Stimulated activated CD4-positive, alpha-beta T cell treated with anti-CD3 and anti-CD28 coated beads, Interleukin-1b, Interleukin-23, amount 100 ng/mL, for 1 hour (primary cell): ENCODE data around the gene SOX21.
"Not testable (repeated sequence)": the region's sequence is repeated elsewhere in the genome, so short reads cannot be mapped to it uniquely, and the experiment has no call there.

Experiments used
- DNase-seq, 2 donors: peaks; one replicate each; pipeline ENCODE4 v3.0.0-alpha.2; 2020; ENCODE audit warnings: low read depth in 2 of 2

Gene SOX21

DNA sequence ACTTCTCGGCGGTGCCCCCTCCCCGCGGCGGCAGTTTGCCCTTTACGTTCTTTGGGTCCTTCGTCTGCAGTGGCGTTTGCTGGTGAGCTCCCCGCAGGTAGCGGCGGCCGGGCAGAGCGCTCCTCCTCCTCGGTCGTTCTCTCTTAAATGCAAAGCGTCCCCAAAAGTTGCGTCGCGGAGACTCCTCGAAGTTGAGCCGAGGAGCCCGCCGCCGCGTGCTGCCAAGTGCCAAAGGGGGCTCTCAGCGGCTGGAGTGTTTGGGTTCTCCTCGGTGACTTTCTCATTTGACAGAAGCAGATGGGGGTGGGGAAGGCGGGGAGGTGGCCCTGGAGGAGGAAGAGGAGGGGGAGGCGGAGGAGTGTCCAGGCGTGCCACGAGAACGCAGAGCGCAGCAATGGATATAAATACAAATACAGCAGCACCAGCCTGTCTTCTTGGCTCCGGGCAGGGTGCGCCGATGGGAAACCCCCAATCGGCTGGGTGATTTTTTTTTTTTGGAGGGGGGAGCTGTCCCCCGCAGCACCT lies at the start of gene SOX21:
SOX21 (minus strand) TSS at position 259 of the 525 bp plus-strand sequence. CDS start 496 bp downstream, outside the sequence.
- DNase-seq = no peak

DNA sequence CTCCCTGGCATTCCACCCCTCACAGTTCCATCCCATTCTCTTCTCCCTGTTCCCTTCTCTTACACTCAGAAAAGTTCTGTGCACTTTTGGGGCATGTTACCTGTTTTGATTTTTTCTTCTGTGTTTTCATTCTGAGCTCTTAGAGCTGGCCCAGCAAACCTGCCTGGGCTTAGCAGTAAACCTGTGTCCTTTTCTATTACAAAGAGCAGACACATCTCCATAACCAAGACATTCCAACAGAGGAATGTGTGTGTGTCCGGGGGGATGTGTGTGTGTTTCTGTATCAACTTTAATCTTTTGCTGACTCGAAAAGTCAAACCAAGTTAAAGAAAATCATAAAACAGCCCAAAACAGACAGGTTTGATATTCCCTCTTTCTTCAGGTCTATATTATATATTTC lies 49.1 kb upstream of the SOX21 start:
- DNase-seq = no peak

DNA sequence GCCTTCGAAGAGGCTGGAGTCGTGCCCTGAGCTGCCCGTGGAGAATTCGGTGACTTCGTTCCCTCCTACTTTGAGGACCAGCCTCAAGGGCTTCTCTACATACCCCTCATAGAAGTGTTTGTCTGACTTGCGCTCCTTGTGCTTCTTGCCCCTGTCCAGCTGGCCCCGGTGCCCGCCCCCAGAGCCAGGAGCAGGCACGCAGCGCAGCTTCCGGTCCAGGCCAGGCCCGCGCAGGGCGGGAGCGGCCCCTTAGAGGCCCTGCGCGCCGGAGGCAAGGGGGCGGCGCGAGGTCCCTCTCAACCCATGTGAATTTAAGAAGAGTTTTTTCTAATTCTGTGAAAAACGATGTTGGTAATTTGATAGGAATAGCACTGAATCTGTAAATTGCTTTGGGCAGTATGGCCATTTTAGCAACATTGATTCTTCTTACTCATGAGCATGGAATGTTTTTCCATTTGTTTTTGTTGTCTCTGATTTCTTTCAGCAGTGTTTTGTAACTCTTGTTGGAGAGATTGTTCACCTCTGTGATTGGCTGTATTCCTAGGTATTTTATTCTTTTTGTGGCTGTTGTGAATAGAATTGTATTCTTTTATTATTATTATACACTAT lies 46.9 kb upstream of the SOX21 start:
- DNase-seq = no peak

DNA sequence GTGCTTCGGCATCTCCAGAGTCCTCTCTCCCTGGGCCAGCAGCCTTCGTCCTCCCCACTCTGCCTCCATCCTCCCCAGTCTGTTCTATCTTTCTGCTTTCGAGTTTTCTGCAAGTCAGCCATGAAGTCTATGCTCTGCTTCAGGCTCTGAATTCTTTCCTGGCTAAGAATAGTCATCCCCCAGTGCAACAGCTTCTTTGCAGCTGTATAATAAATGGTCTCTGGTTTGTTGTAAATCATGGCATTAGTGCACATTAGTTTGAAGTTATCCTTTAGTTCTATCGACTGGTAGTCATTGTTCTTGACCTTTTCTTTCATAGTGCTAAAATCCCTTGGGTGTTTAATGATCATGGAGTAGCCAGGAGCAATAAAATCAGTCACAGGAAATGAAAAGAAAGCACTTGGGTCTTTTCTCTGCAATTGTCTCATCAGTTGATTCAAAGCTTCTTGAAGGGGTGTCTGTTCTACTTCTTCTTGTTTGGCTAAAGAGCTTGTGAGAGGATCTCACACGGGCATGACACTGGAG lies 46.2 kb upstream of the SOX21 start:
- no peak for DNase-seq

DNA sequence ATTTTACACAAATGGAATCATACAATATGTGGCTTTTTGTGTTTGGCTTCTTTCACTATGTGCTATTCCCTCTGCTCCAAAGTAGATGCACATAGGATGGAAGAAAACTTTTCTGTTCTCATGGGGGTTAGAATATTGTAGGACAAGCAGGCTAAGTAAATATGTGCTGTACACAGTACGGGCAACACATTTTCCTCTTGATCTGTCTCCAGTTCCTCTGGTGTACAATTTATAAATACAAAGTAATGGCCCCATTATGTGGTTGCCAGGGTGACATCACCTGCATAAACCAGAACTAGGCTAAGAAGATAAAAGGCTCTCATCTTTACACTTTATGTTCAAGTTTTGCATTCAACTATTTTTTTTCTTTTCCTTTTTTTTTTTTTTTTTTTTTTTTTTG lies 41.0 kb upstream of the SOX21 start:
- DNase-seq = no peak

DNA sequence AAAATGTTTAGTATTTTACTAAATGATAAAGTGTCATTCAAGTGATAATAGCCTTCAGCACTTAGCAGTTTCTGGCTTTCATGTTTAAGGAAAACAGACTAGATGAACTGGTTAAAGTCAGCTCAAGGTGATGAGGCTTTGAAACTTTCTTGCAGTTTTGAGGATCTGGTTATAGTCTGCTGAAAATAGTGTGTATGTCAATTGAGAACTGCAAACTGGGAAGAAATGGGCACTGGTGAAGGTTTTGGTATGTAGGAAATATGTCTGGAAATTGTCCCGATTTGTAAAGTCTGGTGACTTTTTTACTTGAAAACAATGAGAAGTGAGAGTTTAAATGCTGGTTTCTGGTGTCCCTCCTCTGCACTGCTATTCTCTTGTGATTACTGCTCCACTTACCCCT lies 36.8 kb upstream of the SOX21 start:
- no peak for DNase-seq

DNA sequence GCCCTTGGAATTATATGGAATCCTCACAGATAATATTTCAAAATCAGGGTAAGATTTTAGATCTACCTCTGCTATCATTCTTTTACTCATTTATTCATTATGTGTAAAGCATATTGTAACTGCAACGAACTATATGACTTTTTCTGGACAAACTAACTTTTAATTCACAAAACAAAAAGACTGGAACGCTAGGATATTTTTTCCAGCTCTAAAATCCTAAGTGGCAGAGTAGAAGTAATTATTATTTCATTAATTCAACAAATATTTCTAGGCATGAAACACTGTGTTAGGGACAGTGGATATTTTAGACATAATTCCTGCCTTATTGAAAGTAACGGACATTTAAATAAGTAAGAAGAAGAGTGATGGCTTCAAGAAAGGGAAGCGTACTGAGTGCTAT lies 26.9 kb upstream of the SOX21 start:
- DNase-seq = no peak

DNA sequence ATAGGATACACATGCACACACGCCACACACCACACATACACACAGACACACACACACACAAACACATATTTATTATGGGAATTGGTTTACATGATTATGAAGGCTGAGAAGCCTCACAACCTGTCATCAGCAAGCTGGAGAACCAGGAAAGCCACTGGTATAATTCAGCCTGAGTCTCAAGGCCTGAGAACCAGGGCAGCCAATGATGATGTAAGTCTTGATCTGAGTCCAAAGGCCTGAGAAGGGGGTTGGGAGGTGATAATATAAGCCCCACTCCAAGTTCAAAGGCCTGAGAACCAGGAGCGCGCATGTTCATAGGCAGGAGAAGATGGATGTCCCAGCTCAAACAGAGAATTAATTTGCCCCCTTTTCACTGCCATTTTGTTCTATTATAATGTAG lies 18.7 kb upstream of the SOX21 start:
- no peak for DNase-seq

DNA sequence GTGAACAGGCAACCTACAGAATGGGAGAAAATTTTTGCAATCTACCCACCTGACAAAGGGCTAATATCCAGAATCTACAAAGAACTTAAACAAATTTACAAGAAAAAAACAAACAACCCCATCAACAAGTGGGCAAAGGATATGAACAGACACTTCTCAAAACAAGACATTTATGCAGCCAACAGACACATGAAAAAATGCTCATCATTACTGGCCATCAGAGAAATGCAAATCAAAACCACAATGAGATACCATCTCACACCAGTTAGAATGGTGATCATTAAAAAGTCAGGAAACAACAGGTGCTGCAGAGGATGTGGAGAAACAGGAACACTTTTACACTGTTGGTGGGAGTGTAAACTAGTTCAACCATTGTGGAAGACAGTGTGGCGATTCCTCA lies 17.6 kb upstream of the SOX21 start:
- DNase-seq = not testable (repeated sequence)

DNA sequence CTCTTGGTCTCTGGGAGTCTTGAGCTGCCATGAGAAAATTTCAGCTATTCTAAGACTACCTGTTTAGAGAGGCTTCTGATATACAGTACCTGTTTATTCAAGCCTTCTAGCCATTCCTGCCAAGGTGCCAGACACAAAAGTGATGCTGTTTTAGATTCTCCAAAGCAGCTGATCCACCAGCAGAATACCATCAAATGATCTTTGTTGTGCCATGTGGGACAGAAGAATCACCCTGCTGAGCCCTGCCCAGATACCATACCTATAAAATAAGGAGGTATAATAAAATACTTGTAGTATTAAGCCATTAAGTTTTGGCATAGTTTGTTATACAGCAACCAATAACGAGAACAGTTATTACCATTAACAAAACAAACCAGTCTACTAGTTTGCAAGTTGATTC lies 14.1 kb upstream of the SOX21 start:
- no peak for DNase-seq

DNA sequence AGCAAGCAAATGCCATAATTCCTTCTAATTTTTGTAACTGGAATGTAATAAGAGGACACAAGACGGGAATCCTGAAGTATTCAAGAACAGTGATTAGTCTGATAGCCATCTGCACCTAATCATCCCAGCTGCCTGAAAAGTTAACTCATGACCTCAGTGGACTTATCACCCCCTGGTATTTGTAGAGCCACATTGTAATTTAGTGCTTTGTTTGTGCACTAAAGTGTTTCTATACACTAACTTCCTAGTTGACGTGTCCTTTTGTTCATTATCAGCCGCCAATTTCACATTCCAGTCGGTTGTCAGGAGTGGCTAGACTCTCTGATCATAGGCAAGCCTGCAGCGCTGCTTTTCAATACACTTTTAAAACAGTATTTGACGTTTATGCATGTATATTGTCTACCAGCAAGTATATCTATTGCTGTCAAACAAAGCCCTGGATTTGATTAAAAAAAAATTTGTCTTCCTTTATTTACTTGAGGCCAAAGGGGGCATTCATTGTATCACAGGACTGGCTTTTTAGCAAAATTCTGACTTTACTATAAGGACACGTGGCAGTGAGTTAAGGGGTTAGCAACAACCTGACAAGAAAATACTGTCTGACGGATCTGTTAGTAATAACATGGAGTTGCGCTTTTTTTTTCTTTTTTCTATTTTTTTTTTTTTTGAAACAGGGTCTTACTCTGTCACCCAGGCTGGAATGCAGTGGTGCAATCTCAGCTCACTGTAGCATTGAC lies 10.4 kb upstream of the SOX21 start:
- no peak for DNase-seq

DNA sequence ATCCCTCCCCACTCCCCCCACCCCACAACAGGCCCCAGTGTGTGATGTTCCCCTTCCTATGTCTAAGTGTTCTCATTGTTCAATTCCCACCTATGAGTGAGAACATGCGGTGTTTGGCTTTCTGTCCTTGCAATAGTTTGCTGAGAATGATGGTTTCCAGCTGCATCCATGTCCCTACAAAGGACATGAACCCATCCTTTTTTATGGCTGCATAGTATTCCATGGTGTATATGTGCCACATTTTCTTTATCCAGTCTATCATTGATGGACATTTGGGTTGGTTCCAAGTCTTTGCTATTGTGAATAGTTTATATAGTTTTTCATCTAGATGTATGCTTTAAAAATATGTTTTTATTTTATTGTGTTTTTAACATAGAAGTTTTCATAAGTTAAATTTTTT lies 6.4 kb upstream of the SOX21 start:
- DNase-seq = not testable (repeated sequence)

DNA sequence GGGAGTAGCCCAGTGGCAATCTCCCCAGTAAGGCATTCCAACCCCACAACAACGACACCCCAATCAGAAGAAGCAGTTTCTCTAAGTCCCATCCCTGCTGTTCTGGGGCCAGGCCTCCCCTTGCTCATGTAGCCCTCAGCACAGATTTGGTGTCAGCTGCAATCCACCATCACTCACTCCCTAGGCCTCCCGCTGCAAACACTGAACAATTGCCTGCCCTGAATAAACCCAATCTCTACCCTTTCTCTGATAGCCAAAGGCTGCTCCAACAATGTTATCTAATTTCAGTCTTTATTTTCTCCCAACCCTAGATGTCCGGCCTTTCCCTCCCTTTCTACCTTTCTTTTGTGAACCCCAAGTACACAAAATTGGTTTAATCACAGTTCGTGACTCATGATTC lies 5.6 kb upstream of the SOX21 start:
- DNase-seq = no peak

DNA sequence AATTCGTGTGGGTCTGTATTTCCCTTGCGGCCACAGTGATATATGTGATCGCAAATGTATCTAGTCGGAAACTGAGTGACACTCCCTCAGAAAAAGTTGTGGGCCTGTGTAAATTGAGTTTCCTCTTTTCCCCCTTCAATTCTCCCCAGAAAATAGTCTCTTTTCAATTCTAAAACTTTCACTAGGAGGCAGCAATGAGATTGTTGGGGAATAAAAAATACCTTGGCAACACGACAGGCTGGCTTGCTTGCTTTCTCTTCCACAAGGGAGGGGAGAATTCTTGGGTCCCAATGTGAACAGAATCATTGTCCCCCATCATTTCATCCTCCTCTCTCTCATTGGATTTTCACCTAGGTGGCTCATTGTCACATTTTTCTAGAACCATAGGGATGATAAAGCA lies 3.7 kb upstream of the SOX21 start:
- DNase-seq = no peak

DNA sequence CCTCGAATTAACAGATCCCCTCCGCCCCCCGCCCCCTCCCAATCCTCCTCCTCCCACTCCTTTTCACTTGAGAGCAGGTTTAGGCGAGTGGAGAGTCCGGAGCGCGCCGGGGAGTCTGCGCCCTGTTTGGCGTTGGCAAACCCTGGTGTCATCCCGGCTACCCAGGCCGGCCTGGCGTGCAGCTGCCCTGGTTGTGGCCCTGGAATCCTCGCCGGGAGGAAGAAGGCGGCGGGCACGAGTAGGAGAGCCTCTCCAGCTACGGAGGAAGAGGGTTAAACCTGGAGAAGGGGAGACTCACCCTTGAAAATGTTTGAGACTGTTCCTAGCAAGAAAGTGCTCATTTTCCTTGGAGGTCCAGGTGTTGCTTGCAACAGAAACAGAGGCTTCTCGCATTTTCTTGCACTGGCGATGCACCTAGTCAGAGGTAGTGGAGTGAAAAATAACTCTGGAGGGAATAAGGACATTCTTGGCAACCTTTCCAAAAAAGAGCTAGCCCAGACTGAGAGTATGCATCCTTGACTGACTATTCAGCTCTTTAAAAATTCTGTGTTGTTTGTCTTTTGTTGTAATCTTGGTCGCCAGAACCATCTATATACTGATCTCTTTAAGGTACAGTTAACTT lies 1.3 kb upstream of the SOX21 start:
- no peak for DNase-seq

DNA sequence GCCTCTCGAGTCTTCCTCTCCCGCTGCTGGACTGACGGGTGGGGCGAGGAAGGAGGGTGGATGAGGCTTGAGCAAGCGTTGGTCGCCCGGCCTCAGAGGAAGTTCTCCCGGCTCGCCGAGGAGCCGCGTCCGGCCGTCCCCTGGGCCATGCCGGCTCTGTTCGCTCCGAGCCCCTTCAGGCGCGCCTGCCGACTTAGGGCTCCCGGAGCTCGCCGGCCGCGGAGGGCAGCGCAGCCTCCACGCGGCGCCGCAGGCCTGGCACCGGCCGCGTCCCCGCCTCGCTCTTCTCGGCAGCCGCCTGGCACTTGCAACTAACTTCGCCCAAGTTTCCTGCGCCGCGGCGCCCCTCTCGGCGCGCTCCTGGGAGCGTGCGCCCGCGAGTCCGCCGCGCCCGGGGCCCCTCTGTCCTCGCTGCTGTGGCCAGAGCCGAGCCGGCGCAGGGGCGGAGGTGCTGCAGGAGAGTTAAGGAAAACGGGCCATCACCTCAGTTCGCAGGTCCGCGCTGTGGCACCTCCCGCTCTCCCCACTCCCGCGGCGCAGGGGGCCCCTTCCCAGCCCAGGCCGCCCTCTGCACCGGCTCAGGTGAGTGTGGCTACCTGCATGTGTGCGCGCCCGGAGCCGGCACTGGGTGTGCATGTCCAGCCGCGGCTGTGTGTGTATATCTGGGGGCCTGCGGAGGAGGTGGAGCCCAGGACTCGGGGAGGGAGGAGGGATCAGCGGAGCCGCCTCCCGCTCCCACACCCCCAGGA lies 641 bp upstream of the SOX21 start:
- DNase-seq = no peak

DNA sequence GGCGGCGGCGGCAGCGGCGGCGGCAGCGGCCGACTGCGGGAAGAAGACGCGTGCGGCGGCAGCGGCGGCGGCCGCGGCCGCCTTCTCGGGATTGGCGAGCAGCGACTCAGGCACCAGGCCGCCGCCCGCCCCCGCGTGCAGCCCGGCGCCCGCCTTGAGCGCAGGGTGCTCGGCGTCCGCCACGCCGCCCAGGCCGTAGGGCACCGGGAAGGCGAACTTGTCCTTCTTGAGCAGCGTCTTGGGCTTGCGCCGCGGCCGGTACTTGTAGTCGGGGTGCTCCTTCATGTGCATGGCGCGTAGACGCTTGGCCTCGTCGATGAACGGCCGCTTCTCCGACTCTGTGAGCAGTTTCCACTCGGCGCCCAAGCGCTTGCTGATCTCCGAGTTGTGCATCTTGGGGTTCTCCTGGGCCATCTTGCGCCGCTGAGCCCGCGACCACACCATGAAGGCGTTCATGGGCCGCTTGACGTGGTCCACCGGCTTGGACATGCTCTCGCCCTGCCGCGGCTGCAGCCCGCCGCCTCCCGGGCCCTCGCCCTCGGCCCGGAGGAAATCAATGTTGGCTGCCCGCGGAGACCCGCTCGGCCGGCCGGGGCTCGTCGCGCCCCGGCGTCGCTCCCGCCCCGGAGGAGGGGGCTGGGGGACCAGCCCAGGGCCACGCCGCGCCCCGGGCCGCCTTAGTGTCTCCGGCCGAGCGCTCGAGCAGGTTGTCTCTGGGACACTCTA lies 621 bp downstream of the SOX21 start:
- no peak for DNase-seq

DNA sequence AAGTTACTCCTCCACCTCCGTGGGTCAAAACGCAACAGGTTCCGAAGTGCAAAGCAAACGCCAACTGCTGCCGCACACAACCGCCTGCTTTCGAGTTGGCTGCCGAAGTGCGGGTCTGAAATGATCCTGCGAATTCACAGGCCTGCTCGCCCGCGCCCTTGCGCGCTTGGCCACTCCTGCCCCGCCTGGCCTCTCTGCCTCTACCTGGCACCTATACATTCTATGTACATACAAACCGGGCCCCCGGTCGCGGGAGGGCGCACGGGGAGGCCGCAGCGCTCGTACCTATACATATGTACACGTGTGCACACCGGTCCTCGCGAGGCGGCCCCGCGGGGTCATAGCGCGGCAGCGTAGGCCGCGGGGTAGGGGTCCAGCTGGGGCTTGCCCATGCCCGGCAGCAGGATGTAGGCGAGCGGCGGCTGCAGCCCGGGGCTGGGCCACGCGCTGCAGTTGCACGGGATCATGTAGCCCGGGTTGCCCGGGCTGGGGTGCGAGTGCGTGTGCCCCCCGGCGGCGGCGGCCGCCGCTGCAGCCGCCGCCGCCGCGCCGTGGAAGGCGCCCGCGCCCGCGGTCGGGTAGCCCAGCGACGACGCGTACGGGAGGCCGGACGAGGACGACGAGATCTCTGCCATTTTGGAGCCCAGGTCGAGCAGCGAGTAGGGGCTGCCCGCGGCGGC lies 1.3 kb downstream of the SOX21 start:
- no peak for DNase-seq

DNA sequence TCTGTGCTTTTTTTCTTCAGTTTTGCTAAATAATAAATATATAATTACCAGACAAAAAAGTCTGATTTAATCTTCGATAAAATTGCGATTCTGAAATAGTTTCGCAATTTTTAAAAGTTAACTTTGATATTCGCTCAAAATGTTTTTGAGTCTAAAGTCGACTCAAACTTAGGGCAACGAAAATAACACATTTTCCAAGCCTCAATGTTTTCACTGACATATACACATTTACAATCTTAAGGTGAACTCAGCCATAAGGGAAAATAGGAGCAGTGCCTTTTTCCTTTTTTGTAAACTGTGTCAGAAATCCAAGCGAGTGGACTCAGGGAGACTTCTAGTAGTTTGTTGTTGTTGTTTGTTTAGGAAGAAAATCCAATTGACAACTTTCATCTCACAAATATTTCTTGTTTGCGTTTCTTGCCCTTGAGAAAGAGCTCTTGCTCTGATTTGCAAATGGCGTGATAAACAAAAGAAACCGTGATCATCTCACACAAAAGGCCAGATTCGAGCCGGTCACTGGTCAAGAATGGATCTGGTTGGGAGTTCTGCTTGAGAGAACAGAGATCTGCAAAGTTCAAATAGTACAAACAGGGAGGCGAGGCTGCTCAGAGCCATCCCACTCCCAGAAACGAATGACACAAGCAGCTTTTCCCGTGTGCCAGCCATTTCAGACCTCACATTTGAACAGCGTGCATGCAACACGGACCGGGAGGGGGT lies 2.1 kb downstream of the SOX21 start:
- DNase-seq = no peak
